CD4-positive, alpha-beta T cell treated with Interleukin-10 for 1 hour (primary cell): ENCODE results near the gene PLCB3.
"Not testable (repeated sequence)": the region's sequence is repeated elsewhere in the genome, so short reads cannot be mapped to it uniquely, and the experiment has no call there.

Experiments
- DNase-seq: peaks from one replicate; pipeline ENCODE4 v3.0.0-alpha.2; 2020

PLCB3 gene

GRCh38 chr11:64306563-64306875 is 55.2 kb downstream of the PLCB3 start:
- DNase-seq, result no peak

GRCh38 chr11:64306876-64307622 is 55.7 kb downstream of the PLCB3 start:
- no peak for DNase-seq

DNA sequence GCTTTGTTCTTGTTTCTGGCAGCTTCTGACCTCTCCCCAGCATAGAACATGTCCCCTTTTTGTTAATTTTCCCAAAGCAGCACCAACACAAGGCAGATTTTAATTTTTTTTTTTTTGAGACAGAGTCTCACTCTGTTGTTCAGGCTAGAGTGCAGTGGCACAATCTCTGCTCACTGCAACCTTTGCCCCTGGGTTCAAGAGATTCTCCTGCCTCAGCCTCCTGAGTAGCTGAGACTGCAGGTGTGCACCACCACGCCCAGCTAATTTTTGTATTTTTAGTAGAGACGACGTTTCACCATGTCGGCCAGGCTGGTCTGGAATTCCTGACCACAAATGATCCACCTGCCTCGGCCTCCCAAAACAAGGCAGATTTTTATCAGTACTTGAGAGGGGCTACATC is 56.5 kb downstream of the PLCB3 start:
- DNase-seq, result not testable (repeated sequence)

- no peak for DNase-seq
These were observed 61.6 kb downstream of the PLCB3 start for GRCh38 chr11:64312947-64313346.

DNA sequence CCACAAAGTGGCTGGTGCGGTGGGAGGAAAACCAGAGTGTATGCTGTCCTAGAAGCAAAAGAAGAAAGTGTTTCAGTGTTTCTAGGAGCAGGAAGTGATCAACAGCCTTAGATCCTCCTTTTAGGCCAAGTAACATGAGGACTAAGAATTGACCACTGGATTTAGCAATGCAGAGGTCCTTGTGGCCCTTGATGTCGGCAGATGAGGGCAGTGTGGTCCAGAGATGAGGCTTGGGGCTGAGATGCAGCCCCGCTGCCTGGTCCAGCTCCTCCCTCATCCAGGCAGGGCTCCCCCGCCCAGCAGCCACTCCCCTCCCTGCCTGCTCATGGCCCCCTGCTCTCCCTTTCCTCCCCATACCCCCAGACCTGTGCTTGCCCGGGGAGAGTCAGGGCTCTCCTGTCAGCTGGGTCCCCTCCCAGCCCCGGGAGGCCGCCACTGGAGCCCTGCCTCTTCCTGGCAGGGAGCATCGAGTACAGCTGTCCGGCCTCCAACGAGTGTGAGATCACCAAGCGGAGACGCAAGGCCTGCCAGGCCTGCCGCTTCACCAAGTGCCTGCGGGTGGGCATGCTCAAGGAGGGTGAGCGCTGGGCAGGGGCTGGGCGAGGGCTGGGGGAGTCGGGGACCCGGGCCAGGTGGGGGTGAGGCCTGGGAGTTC is 62.3 kb downstream of the PLCB3 start:
- no peak for DNase-seq

GRCh38 chr11:64314146-64314804 is 62.9 kb downstream of the PLCB3 start:
- DNase-seq, result no peak

DNA sequence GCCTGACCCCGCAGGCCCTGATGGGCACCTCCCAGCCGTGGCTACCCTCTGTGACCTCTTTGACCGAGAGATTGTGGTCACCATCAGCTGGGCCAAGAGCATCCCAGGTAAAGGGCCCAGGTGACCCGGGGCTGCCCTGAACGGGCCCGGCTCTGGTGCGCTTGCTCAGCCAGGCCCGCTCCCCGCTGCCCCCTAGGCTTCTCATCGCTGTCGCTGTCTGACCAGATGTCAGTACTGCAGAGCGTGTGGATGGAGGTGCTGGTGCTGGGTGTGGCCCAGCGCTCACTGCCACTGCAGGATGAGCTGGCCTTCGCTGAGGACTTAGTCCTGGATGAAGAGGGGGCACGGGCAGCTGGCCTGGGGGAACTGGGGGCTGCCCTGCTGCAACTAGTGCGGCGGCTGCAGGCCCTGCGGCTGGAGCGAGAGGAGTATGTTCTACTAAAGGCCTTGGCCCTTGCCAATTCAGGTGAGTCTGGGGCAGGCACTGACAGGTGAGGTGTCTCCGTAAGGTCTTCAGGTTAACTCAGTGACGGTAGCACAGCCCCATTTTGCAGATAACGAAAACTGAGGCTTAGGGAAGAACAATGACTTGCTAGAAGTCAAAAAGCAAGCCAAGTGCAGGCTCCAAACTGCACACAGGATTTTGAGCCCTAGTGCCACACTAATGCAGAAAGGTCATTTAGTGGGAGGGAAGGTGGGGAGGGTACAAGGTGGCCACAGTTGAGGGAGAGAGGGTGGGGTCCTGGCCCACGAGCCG is 63.7 kb downstream of the PLCB3 start:
- no peak for DNase-seq

DNA sequence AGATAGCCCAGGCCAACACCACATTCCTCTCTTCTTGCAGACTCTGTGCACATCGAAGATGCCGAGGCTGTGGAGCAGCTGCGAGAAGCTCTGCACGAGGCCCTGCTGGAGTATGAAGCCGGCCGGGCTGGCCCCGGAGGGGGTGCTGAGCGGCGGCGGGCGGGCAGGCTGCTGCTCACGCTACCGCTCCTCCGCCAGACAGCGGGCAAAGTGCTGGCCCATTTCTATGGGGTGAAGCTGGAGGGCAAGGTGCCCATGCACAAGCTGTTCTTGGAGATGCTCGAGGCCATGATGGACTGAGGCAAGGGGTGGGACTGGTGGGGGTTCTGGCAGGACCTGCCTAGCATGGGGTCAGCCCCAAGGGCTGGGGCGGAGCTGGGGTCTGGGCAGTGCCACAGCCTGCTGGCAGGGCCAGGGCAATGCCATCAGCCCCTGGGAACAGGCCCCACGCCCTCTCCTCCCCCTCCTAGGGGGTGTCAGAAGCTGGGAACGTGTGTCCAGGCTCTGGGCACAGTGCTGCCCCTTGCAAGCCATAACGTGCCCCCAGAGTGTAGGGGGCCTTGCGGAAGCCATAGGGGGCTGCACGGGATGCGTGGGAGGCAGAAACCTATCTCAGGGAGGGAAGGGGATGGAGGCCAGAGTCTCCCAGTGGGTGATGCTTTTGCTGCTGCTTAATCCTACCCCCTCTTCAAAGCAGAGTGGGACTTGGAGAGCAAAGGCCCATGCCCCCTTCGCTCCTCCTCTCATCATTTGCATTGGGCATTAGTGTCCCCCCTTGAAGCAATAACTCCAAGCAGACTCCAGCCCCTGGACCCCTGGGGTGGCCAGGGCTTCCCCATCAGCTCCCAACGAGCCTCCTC is 64.6 kb downstream of the PLCB3 start:
- DNase-seq, result not testable (repeated sequence)

GRCh38 chr11:64316672-64317324 is 65.5 kb downstream of the PLCB3 start:
- peak; percentile 47 for DNase-seq

DNA sequence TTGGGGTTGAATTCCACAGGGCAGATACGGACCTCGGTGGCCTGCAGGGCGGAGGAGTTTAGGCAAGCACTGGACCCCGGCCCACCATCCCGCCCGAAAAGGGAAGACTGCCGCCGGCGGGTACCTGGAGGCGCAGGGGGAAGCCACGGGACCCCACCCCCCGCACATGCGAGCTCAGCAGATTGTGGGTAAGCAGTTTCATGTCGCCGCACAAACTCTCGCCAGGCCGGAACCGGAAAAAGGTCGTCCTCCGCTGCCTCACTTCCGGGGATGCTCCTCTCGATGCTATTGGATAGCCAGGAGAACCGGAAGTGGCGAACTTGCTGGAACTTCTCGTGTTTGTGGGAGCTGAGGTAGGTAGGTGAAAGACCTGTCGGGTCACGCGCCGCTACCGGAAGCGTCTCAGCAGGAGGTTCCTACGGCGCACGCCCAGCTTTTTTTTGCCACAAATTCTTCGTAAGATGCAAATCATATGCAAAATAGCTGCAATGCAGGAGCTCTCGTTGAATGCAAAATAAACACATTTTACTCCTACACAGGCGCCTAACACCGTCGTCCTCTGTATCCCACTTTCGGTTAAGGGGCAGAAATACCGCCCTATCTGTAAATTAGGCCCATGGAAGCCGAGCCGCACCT is 66.1 kb downstream of the PLCB3 start, which contains the start of gene TRMT112:
TSS of gene TRMT112 (minus strand) at position 235 of the 636 bp plus-strand sequence. CDS start at position 202, 33 bp downstream.
- DNase-seq, result peak; percentile 99

DNA sequence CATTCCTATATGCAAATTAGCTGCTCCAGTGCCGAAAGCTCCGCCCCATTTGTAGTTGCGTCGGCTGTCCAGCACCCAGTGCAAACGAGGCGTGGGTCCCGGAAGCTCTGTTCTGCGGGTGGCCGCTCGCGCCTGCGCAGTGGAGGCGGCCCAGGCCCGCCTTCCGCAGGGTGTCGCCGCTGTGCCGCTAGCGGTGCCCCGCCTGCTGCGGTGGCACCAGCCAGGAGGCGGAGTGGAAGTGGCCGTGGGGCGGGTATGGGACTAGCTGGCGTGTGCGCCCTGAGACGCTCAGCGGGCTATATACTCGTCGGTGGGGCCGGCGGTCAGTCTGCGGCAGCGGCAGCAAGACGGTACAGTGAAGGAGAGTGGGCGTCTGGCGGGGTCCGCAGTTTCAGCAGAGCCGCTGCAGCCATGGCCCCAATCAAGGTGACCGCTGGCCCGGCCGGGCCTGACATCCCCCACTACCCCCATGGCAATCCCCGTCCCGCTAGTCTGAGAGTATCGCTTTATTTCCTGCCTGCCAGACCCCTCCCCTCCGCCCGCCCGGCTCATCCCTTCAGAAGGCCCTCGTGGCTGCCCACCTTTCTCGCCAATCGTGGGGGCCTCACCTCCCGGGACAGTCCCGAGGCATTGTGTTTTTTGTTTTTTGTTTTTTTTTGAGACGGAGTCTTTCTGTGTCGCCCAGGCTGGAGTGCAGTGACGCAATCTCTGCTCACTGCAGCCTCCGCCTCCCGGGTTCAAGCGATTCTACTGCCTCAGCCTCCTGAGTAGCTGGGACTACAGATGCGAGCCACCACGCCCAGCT is 66.8 kb downstream of the PLCB3 start, which contains the start of gene PRDX5:
TSS of gene PRDX5 (plus strand) at position 161 of the 805 bp plus-strand sequence. CDS start at position 256, 95 bp downstream.
- DNase-seq, result peak; percentile 97
